Endothelial cell of umbilical vein (primary cell): ENCODE measurements around the gene CYTIP. TPM values are rescaled to one million over a fixed set of nuclear protein-coding genes. Genes with fewer than 3 reads are reported as not detected.

Source experiments
- BruUV-seq: library from RNA; stranded (reverse); fragments of 400-500 nt; replicated peaks from 2 replicates; lab custom pipeline; 2021; lab: Mats Ljungman, UMichigan
- CTCF ChIA-PET: fragments of 300-600, 350-600 bp; sonication (Branson Sonifier 250); formaldehyde crosslinking; loops from one replicate; lab custom pipeline; 2021; ENCODE audit warnings: antibody characterized with exemption, inconsistent platforms; lab: Charles Lee
- POLR2A ChIA-PET: fragments of 300-600, 350-600 bp; sonication (Branson Sonifier 250); formaldehyde crosslinking; loops from one replicate; lab custom pipeline; 2021; ENCODE audit warnings: antibody characterized with exemption, inconsistent platforms; lab: Charles Lee
- DNase-seq: peaks from one replicate; pipeline ENCODE4 v3.0.0-alpha.2; 2011; ENCODE audit warnings: low read depth, low spot score
- FAIRE-seq: peaks from 2 replicates; lab custom pipeline; 2011; peaks lifted over from hg19 to GRCh38; lab: Jason Lieb, UNC
- H2AFZ ChIP-seq: 2 replicates; pipeline ENCODE4 v1.6.0; 2012; ENCODE audit warnings: low read depth, low read length, control low read depth, inconsistent platforms
- H3K27ac ChIP-seq: 2 replicates; pipeline ENCODE4 v1.5.1; 2011; ENCODE audit warnings: low read depth, mild to moderate bottlenecking, control low read depth, low read length, moderate library complexity; ENCODE audit not compliant: insufficient read depth
- H3K27me3 ChIP-seq, 2 experiments: 2 replicates each; pipeline versions ENCODE4 v1.6.0 to v1.6.1; 2011; ENCODE audit warnings: low read length in 2 of 2, mixed read lengths in 1 of 2; ENCODE audit not compliant: control insufficient read depth in 2 of 2, insufficient read depth in 2 of 2
- H3K36me3 ChIP-seq, 2 experiments: 2 replicates in 1 of 2; 3 replicates in 1 of 2; pipeline ENCODE4 v1.5.1; 2011; ENCODE audit warnings: low read length in 2 of 2, mild to moderate bottlenecking in 1 of 2, moderate library complexity in 1 of 2; ENCODE audit not compliant: control insufficient read depth in 2 of 2, insufficient read depth in 2 of 2; ENCODE audit errors: extremely low read depth in 1 of 2
- H3K4me1 ChIP-seq: 3 replicates; pipeline ENCODE4 v1.5.1; 2011; ENCODE audit warnings: mild to moderate bottlenecking, low read length; ENCODE audit not compliant: control insufficient read depth, insufficient read depth; ENCODE audit errors: extremely low read depth
- H3K4me2 ChIP-seq: 2 replicates; pipeline ENCODE4 v1.6.1; 2011; ENCODE audit warnings: low read length, control low read depth, mixed read lengths; ENCODE audit not compliant: insufficient read depth
- H3K4me3 ChIP-seq, 3 experiments: fragments of 200-600 bp in 1 of 3; sonication (generic), shearing (Covaris generic) in 1 of 3; replicated peaks in 1 of 3; 2 replicates each; pipeline ENCODE4 v1.5.1; 2011 to 2016; ENCODE audit warnings: control low read depth in 3 of 3, low read length in 3 of 3, mild to moderate bottlenecking in 2 of 3, inconsistent platforms in 1 of 3, low read depth in 1 of 3, moderate library complexity in 1 of 3; ENCODE audit not compliant: insufficient read depth in 1 of 3
- H3K79me2 ChIP-seq: 2 replicates; pipeline ENCODE4 v1.6.0; 2012; ENCODE audit warnings: low read length, inconsistent platforms; ENCODE audit not compliant: control insufficient read depth, insufficient read depth
- H3K9ac ChIP-seq: replicated peaks from 2 replicates; pipeline ENCODE3; 2011; ENCODE audit warnings: low read length, control low read depth; ENCODE audit not compliant: insufficient read depth; ENCODE audit errors: extremely low read depth
- H3K9me1 ChIP-seq: replicated peaks from 3 replicates; pipeline ENCODE4 v1.6.0; 2011; ENCODE audit warnings: mild to moderate bottlenecking, low read length; ENCODE audit not compliant: control insufficient read depth, insufficient read depth; ENCODE audit errors: extremely low read depth
- H3K9me3 ChIP-seq: replicated peaks from 2 replicates; pipeline ENCODE4 v1.5.1; 2012; ENCODE audit warnings: low read length, inconsistent platforms; ENCODE audit not compliant: control insufficient read depth, insufficient read depth
- H4K20me1 ChIP-seq: replicated peaks from 2 replicates; pipeline ENCODE3; 2011; ENCODE audit warnings: mild to moderate bottlenecking, low read length; ENCODE audit not compliant: control insufficient read depth, insufficient read depth; ENCODE audit errors: extremely low read depth
- EZH2 ChIP-seq: IDR thresholded peaks from 2 replicates; pipeline ENCODE4 v1.6.1; 2012; ENCODE audit warnings: borderline replicate concordance, low read depth, mild to moderate bottlenecking, moderate library complexity, low read length, inconsistent platforms; ENCODE audit not compliant: severe bottlenecking
- GATA2 ChIP-seq: IDR thresholded peaks from 2 replicates; pipeline ENCODE4 v1.7.0; 2011; ENCODE audit warnings: low read depth, mild to moderate bottlenecking, moderate library complexity, mixed read lengths, low read length; ENCODE audit not compliant: insufficient read length, insufficient read depth
- JUN ChIP-seq: IDR thresholded peaks from 2 replicates; pipeline ENCODE4 v1.6.1; 2011; ENCODE audit warnings: borderline replicate concordance, low read depth; ENCODE audit not compliant: insufficient read length, insufficient read depth
- MYC ChIP-seq: IDR thresholded peaks from one replicate; pipeline ENCODE4 v1.6.1; 2011; ENCODE audit warnings: mild to moderate bottlenecking, low read depth, low read length
- POLR2A ChIP-seq: IDR thresholded peaks from 2 replicates; pipeline ENCODE4 v1.6.1; 2012; ENCODE audit warnings: low read depth, mild to moderate bottlenecking, control low read depth, low read length
- POLR2AphosphoS5 ChIP-seq: IDR thresholded peaks from 2 replicates; pipeline ENCODE4 v1.6.1; 2012; ENCODE audit warnings: low read depth, mild to moderate bottlenecking, control low read depth, low read length, moderate library complexity; ENCODE audit not compliant: insufficient read depth
- dilution Hi-C: fragments of 300-500 bp; cut with MboI; formaldehyde crosslinking; loops from one replicate; pipeline ENCODE4 v1.15.0; 2019; ENCODE audit warnings: low sequenced_read_pairs; ENCODE audit not compliant: extremely low pct_ligation_motif_present
- intact Hi-C: fragments of 100-400 bp; cut with micrococcal nuclease; formaldehyde crosslinking; loops from one replicate; pipeline ENCODE4 v1.10.0; 2022
- polyA plus RNA-seq, 4 experiments: library from polyadenylated mRNA; depleted of rRNA in 3 of 4; stranded (reverse) in 3 of 4; unstranded in 1 of 4; fragments of >200 nt; gene quantifications; 2 replicates each; pipeline versions ENCODE4 v1.2.1 to v1.2.3, GENCODE V29; 2011 to 2012; ENCODE audit warnings: missing spikeins in 1 of 4
- total RNA-seq: library from RNA; stranded (reverse); gene quantifications from 2 replicates; pipeline ENCODE4 v1.2.3, GENCODE V29; 2021

CYTIP gene
- total and polyA plus RNA-seq, 2 donors (not counting 3 experiments of a cell fraction or from before 2014, with no cell fraction given) = not detected

DNA sequence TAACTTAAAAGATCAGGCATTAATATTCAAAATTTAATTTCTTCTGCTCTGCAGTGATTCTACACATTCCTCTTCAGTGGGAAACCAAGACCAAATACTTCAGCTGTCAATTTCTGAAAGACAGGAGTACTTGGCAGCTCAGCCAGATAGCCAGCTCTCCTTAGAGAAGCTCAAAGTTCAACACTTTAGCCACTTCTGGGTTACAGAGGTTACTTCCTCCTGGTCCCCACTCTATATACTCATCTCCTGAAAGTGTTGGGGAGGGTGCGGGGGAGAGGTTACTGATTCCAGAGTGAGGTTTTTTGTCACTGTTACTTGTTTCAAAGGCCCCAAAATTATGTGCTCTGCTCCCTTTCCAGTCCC is 4.1 kb downstream of the CYTIP start:
- no peak for FAIRE-seq

DNA sequence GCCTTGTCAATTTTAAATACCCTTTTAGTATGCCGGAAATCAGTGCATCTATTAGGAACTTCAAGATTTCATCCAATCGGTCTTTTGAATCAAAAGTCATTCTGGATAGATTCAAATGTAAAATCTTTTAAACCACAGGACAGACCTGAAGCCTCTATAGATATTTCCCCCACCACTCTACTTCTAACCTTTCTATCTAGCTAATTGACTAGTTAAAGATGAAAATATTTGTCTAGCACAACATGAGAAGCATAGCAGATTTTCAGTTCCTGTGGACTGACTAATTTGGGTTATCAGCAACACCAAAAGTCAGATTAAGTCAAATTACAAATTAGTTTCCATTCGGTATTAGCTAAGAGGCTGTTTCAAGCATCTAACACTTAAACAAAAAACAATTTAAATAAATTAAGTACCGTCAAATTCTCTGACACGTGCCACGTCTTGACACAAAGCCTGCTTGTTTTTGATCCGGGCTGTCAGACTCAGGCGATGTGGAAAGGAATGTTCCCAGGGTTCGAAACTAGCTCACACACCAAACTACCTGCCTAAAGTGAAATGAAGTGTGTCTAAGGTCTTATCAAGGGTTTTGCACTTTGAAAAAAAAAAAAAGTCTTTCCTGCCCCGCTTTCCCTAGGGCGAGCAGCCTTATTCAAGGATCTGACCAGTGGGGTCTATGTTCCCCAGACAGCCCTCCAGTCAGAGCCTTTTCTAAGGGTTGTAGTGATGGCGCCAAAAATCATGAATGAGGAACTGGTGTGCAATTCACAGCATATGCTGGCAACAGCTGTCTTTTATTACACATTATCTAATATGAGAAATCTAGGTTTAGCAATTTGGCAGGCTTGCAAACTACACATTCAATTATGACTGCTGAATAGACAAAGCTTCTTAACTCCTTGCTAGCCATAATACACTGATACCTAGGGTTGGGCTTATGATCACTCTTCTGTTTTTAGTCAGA is 4.7 kb downstream of the CYTIP start:
- Histone ChIP-seq H3K4me3 (no peak overlapping the region), H3K9me1 (no peaks in the 10 kb centered on the region), H4K20me1 (no peaks in the 10 kb centered on the region), H3K9me3 (no peaks in the 10 kb centered on the region), H3K4me2 (no peak overlapping the region), H2AFZ (no peak overlapping the region), H3K36me3 (no peaks in the 10 kb centered on the region), H3K79me2 (no peaks in the 10 kb centered on the region), H3K27ac (no peak overlapping the region), H3K4me1 (no peaks in the 10 kb centered on the region), H3K9ac (no peak overlapping the region), H3K27me3 (no peaks in the 10 kb centered on the region)
- CTCF ChIA-PET = interaction anchor here (1.5 kb wide), 1 partner anchor 53 kb away, joined by 3 read pairs; no protein-coding TSS in a partner anchor
- intact Hi-C loops (no loop called here), dilution Hi-C loops (no loop called here)
- FAIRE-seq (no peak), DNase-seq (no peak)
- no peak for TF ChIP-seq EZH2
- no peak for TF ChIP-seq GATA2
- no peak for TF ChIP-seq JUN
- TF ChIP-seq POLR2AphosphoS5 = no peak
- no peak for TF ChIP-seq POLR2A
- no peak for TF ChIP-seq MYC
- POLR2A ChIA-PET = no interaction called here
- no TSS peak for BruUV-seq

More for the DNA sequence above, 4.1 kb downstream of the CYTIP start:
- CTCF ChIA-PET = interaction anchor here (1.5 kb wide), 1 partner anchor 52 kb away, joined by 3 read pairs; no protein-coding TSS in a partner anchor
- H3K27ac ChIP-seq = no peak overlapping the region
- POLR2A ChIA-PET = no interaction called here
- H3K9me1 ChIP-seq = no peaks in the 10 kb centered on the region
- no peaks in the 10 kb centered on the region for H3K27me3 ChIP-seq
- H3K4me3 ChIP-seq = no peak overlapping the region
- dilution Hi-C loops = no loop called here
- intact Hi-C loops = no loop called here
- H3K9ac ChIP-seq = no peak overlapping the region
- TF ChIP-seq POLR2A = no peak
- H3K4me1 ChIP-seq = no peaks in the 10 kb centered on the region
- DNase-seq = no peak
- H3K36me3 ChIP-seq = no peaks in the 10 kb centered on the region
- H3K4me2 ChIP-seq = no peak overlapping the region
- no peaks in the 10 kb centered on the region for H4K20me1 ChIP-seq
- H3K9me3 ChIP-seq = no peaks in the 10 kb centered on the region
- no peak overlapping the region for H2AFZ ChIP-seq
- BruUV-seq = no TSS peak
- H3K79me2 ChIP-seq = no peaks in the 10 kb centered on the region
